ENCODE measurements around the gene ABCB8. TPM values are rescaled to one million over a fixed set of nuclear protein-coding genes. Genes with fewer than 3 reads are reported as not detected.

The ABCB8 gene
- total RNA-seq, 2 donors from 2014 or later, result 35.9 to 37.2 TPM

DNA sequence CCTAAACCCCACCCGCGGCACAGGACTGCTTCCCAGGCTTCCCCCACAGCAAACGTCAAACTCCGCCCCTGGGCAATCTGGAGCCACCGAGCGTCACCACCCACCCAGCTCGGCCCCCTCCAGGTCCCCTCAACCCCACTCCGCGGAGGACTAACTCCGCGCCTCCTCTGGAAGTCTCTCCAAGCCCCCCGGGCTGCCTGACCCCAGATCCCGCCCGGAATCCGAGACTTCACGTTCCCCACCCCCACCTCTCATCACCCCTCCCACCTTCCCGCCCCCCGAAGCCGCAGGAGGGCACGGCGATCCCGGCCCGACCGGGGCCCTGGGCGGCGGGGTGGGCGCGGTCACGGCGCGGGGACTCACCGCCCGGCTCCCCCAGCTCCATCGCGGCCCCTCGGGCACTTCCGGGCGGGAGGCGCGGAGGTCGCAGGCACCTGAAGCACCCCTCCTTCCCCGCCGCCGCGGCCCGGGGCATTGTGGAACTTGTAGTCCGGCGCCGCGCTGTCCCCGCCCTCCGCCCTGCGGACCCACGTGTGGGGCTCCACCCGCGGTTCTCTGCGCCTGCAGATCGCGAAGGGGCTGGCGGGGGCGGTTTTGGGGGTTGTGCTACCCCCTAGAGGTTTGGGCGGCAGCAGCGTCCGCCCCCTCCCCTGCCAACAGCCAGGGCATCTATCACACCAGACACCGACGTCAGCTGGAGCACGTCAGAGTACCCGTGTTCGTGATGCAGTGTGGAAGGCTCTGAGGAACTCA, 55.0 kb downstream of the ABCB8 start, which contains the start of gene TMUB1:
Gene TMUB1 (minus strand): TSS at position 423 of the 753 bp plus-strand sequence. CDS start 930 bp downstream, outside the sequence.
- H3K27me3 ChIP-seq (ENCODE audit: control insufficient read depth, insufficient read depth, low read length, poor library complexity, severe bottlenecking), result peaks cover 6% of the 10 kb centered on the region
- H3K27ac ChIP-seq (ENCODE audit: low read depth, low read length), result no peak within 1 kb of the TSS
- no peaks in the 10 kb centered on the region for H3K36me3 ChIP-seq (ENCODE audit: control insufficient read depth, insufficient read depth, low read length)
- Mint-ChIP-seq H3K4me1 (peaks cover 32% of the 10 kb centered on the region), H3K27ac (peak within 1 kb of the TSS; percentile 64), H3K36me3 (ENCODE audit: low read depth) (peaks cover 6% of the 10 kb centered on the region), H3K4me3 (peak within 1 kb of the TSS; percentile 76), H3K27me3 (ENCODE audit: insufficient read depth) (peaks cover 1% of the 10 kb centered on the region), H3K9me3 (no peaks in the 10 kb centered on the region)
- DNase-seq, result peak; percentile 86
- peak within 1 kb of the TSS; percentile 59 for H3K9ac ChIP-seq (ENCODE audit: extremely low read depth, low read length, poor library complexity, severe bottlenecking)
- WGBS, 2 experiments (ENCODE audit: insufficient coverage in 1 of 2, insufficient read length in 1 of 2), result 1% methylated on average over 24 to 69 of the region's 69 CpGs
- TF ChIP-seq, protein P1, sequence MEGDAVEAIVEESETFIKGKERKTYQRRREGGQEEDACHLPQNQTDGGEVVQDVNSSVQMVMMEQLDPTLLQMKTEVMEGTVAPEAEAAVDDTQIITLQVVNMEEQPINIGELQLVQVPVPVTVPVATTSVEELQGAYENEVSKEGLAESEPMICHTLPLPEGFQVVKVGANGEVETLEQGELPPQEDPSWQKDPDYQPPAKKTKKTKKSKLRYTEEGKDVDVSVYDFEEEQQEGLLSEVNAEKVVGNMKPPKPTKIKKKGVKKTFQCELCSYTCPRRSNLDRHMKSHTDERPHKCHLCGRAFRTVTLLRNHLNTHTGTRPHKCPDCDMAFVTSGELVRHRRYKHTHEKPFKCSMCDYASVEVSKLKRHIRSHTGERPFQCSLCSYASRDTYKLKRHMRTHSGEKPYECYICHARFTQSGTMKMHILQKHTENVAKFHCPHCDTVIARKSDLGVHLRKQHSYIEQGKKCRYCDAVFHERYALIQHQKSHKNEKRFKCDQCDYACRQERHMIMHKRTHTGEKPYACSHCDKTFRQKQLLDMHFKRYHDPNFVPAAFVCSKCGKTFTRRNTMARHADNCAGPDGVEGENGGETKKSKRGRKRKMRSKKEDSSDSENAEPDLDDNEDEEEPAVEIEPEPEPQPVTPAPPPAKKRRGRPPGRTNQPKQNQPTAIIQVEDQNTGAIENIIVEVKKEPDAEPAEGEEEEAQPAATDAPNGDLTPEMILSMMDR (conservative IDR thresholded peaks at IDR 0.05), result no peak
- no peaks in the 10 kb centered on the region for H3K9me3 ChIP-seq (ENCODE audit: control insufficient read depth, low read length)
- peaks cover 21% of the 10 kb centered on the region for H3K4me1 ChIP-seq (ENCODE audit: control insufficient read depth, insufficient read depth, low read length)
- H3K4me3 ChIP-seq (ENCODE audit: low read length), result peak within 1 kb of the TSS; percentile 87

DNA sequence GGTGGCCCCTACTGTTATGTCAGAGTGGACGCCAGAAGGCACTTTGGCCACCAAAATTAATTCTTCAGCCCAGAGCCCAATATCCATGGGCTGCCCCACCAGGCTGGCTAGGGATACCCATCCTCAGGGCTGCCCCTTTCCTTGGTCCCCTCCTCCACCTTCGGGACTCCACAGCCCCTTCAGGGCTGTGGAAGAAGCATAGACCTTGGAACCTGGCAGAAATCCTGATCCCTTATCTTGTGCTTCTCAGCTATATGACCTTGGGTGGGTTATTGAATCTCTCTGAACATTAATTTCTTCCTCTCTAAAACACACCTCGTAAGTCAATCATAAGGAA, 55.5 kb downstream of the ABCB8 start:
- Histone ChIP-seq H3K9me3 (ENCODE audit: control insufficient read depth, low read length) (no peaks in the 10 kb centered on the region), H3K4me3 (ENCODE audit: low read length) (peak overlapping the region; percentile 87), H3K36me3 (ENCODE audit: control insufficient read depth, insufficient read depth, low read length) (no peaks in the 10 kb centered on the region), H3K4me1 (ENCODE audit: control insufficient read depth, insufficient read depth, low read length) (peaks cover 20% of the 10 kb centered on the region), H3K9ac (ENCODE audit: extremely low read depth, low read length, poor library complexity, severe bottlenecking) (no peak overlapping the region), H3K27ac (ENCODE audit: low read depth, low read length) (no peak overlapping the region), H3K27me3 (ENCODE audit: control insufficient read depth, insufficient read depth, low read length, poor library complexity, severe bottlenecking) (peaks cover 6% of the 10 kb centered on the region)
- 0 to 11% methylated on average over 1 to 2 of the region's 3 CpGs for WGBS, 2 experiments (ENCODE audit: insufficient coverage in 1 of 2, insufficient read length in 1 of 2)
- Mint-ChIP-seq H3K36me3 (ENCODE audit: low read depth) (peaks cover 6% of the 10 kb centered on the region), H3K27ac (no peak overlapping the region), H3K4me1 (peaks cover 31% of the 10 kb centered on the region), H3K9me3 (no peaks in the 10 kb centered on the region), H3K4me3 (peak overlapping the region; percentile 76), H3K27me3 (ENCODE audit: insufficient read depth) (peaks cover 1% of the 10 kb centered on the region)
- DNase-seq, result no peak
- TF ChIP-seq, protein P1 (conservative IDR thresholded peaks at IDR 0.05), result no peak

DNA sequence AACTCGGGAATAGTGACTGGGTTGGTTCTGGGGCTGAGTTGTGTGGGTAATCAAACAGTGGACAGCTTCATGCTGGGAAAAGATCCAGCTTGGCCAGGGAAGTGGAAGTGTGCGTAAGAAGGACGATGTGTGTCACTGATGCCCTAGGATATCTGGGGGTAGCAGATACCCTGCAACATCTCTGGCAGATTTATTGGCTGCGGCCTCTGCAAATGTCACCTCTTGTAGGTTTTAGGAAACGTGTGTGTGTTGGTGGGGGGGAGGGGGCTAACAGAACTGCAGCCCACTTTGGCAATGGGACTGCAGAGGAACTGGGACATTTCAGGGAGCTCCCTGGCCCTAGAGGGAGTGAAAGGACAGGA, 57.1 kb downstream of the ABCB8 start:
- Histone ChIP-seq H3K36me3 (ENCODE audit: control insufficient read depth, insufficient read depth, low read length) (peaks cover 2% of the 10 kb centered on the region), H3K9me3 (ENCODE audit: control insufficient read depth, low read length) (no peaks in the 10 kb centered on the region), H3K4me3 (ENCODE audit: low read length) (peak overlapping the region; percentile 85), H3K27me3 (ENCODE audit: control insufficient read depth, insufficient read depth, low read length, poor library complexity, severe bottlenecking) (peaks cover 6% of the 10 kb centered on the region), H3K27ac (ENCODE audit: low read depth, low read length) (peak overlapping the region; percentile 84), H3K4me1 (ENCODE audit: control insufficient read depth, insufficient read depth, low read length) (peaks cover 19% of the 10 kb centered on the region), H3K9ac (ENCODE audit: extremely low read depth, low read length, poor library complexity, severe bottlenecking) (no peak overlapping the region)
- WGBS, 2 experiments (ENCODE audit: insufficient coverage in 1 of 2, insufficient read length in 1 of 2), result 48% methylated on average over 5 of the region's 5 CpGs
- Mint-ChIP-seq H3K9me3 (no peaks in the 10 kb centered on the region), H3K27me3 (ENCODE audit: insufficient read depth) (peaks cover 1% of the 10 kb centered on the region), H3K4me3 (peak overlapping the region; percentile 74), H3K27ac (peak overlapping the region; percentile 90), H3K4me1 (peaks cover 34% of the 10 kb centered on the region), H3K36me3 (ENCODE audit: low read depth) (peaks cover 7% of the 10 kb centered on the region)
- no peak for DNase-seq
- TF ChIP-seq, protein P1 (conservative IDR thresholded peaks at IDR 0.05), result no peak
